Fibroblast of the conjunctiva (primary cell): ENCODE data around the gene ZMYND15.
A peak's percentile ranks its signal among the peaks of the same experiment; 100 is the strongest.
"Not testable (repeated sequence)": the region's sequence is repeated elsewhere in the genome, so short reads cannot be mapped to it uniquely, and the experiment has no call there.

Source experiments
- DNase-seq: peaks from one replicate; pipeline ENCODE4 v3.0.0-alpha.2; 2010; ENCODE audit warnings: low read depth

The ZMYND15 gene

GRCh38 chr17:4739122-4740024 is at the start of gene ZMYND15, which contains the start of gene CXCL16:
Gene ZMYND15, plus strand, starts transcription at chr17:4739833. Its CDS starts 716 bp downstream, at chr17:4740549.
Gene CXCL16, minus strand, starts transcription at chr17:4739928. Its CDS starts 589 bp downstream, at chr17:4739339.
- no peak for DNase-seq

- not testable (repeated sequence) for DNase-seq
These were observed 49.8 kb upstream of the ZMYND15 start for GRCh38 chr17:4689872-4690271.

- no peak for DNase-seq
These were observed 48.9 kb upstream of the ZMYND15 start for GRCh38 chr17:4690745-4691144.

- no peak for DNase-seq
These were observed 47.9 kb upstream of the ZMYND15 start for GRCh38 chr17:4691686-4692085.

GRCh38 chr17:4693416-4693815 is 46.2 kb upstream of the ZMYND15 start:
- no peak for DNase-seq

- DNase-seq = no peak
These were observed 43.2 kb upstream of the ZMYND15 start for GRCh38 chr17:4696437-4696805.

GRCh38 chr17:4699401-4700056 is 40.1 kb upstream of the ZMYND15 start:
- DNase-seq = not testable (repeated sequence)

GRCh38 chr17:4701116-4701515 is 38.5 kb upstream of the ZMYND15 start:
- DNase-seq = no peak

GRCh38 chr17:4703330-4703691 is 36.3 kb upstream of the ZMYND15 start:
- no peak for DNase-seq

- DNase-seq = not testable (repeated sequence)
These were observed 35.1 kb upstream of the ZMYND15 start for GRCh38 chr17:4704574-4704907.

- no peak for DNase-seq
These were observed 34.6 kb upstream of the ZMYND15 start for GRCh38 chr17:4704991-4705390.

- DNase-seq = no peak
These were observed 33.5 kb upstream of the ZMYND15 start for GRCh38 chr17:4706121-4706520.

- DNase-seq = no peak
These were observed 31.2 kb upstream of the ZMYND15 start for GRCh38 chr17:4708436-4708835.

GRCh38 chr17:4709794-4710692 is 29.6 kb upstream of the ZMYND15 start, which contains the start of gene ARRB2:
Gene ARRB2, plus strand, starts transcription at chr17:4710632. Its CDS starts 90 bp downstream, at chr17:4710722.
- peak; percentile 98 for DNase-seq

- no peak for DNase-seq
These were observed 28.7 kb upstream of the ZMYND15 start for GRCh38 chr17:4710693-4711634.

- no peak for DNase-seq
These were observed 27.9 kb upstream of the ZMYND15 start for GRCh38 chr17:4711661-4712181.

- no peak for DNase-seq
These were observed 27.1 kb upstream of the ZMYND15 start for GRCh38 chr17:4712526-4712925.

- DNase-seq = not testable (repeated sequence)
These were observed 25.1 kb upstream of the ZMYND15 start for GRCh38 chr17:4714340-4715062.

- no peak for DNase-seq
These were observed 24.4 kb upstream of the ZMYND15 start for GRCh38 chr17:4715063-4715744.

GRCh38 chr17:4716081-4716480 is 23.6 kb upstream of the ZMYND15 start:
- no peak for DNase-seq
